ENCODE measurements around the gene PGAP1. TPM values are rescaled to one million over a fixed set of nuclear protein-coding genes. Genes with fewer than 3 reads are reported as not detected.

PGAP1 gene
- total and polyA plus RNA-seq, 12 donors, result 0.99 to 9.8 (median 5.6) TPM

DNA sequence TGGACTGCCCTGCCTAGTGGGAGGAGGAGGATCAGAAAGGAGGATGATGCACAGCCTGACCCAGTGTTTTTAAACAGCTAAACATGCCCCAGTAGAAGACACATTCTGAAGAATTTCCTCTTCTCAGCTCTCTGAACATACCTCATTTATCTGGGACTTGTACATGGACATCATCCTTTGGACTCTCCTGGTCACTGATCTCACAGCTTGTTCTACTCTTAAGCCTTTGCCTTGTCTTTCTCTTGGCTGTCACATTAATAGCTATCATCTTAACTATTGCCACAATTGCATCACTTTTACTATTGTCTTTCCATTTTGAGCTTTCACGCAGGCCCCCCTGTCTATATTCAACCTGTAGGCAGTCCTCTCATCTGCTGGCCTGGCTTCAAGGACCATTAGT, 42.0 kb upstream of the PGAP1 start:
- DNase-seq, result no peak
- Histone ChIP-seq H3K27ac (no peak overlapping the region), H3K4me1 (peaks cover 0 to 12% (median 8%) of the 10 kb centered on the region in 9 donors), H3K4me3 (no peak overlapping the region), H3K27me3 (no peaks in the 10 kb centered on the region), H3K9me3 (peaks cover 0 to 4% (median 0%) of the 10 kb centered on the region in 11 donors), H3K36me3 (no peaks in the 10 kb centered on the region)
- WGBS, 2 donors, result 94 to 95% methylated on average over 1 of the region's 1 CpG
- no peak for ATAC-seq
- intact Hi-C loops (cut with DNase I), result no loop called here
- no peak for TF ChIP-seq CTCF (IDR thresholded peaks at IDR 0.05)

GRCh38 chr2:196967775-196968174, 41.3 kb upstream of the PGAP1 start:
- Histone ChIP-seq H3K9me3 (peaks cover 0 to 4% (median 0%) of the 10 kb centered on the region in 11 donors), H3K36me3 (no peaks in the 10 kb centered on the region), H3K4me1 (peaks cover 0 to 12% (median 8%) of the 10 kb centered on the region in 9 donors), H3K27me3 (no peaks in the 10 kb centered on the region), H3K4me3 (no peak overlapping the region), H3K27ac (no peak overlapping the region)
- no peak for TF ChIP-seq CTCF (IDR thresholded peaks at IDR 0.05)
- no peak for ATAC-seq
- no peak for DNase-seq
- intact Hi-C loops (cut with DNase I), result no loop called here
- 83 to 92% methylated on average over 3 of the region's 3 CpGs for WGBS, 2 donors

- peaks cover 0 to 4% (median 0%) of the 10 kb centered on the region in 11 donors for H3K9me3 ChIP-seq
- 18 to 22% methylated on average over 7 of the region's 7 CpGs for WGBS, 2 donors
- H3K36me3 ChIP-seq, result no peaks in the 10 kb centered on the region
- peak in 6 of 8 donors; percentile 61 to 83 (median 76) for ATAC-seq
- peaks cover 0 to 12% (median 8%) of the 10 kb centered on the region in 9 donors for H3K4me1 ChIP-seq
- intact Hi-C loops (cut with DNase I), result no loop called here
- H3K27me3 ChIP-seq, result no peaks in the 10 kb centered on the region
- TF ChIP-seq CTCF (IDR thresholded peaks at IDR 0.05), result no peak
- peak overlapping the region in 4 of 10 donors; percentile 41 to 73 (median 48) for H3K27ac ChIP-seq
- DNase-seq, result peak in 1 of 2 donors; percentile 20
- peak overlapping the region in 9 of 10 donors; percentile 6 to 48 (median 28) for H3K4me3 ChIP-seq
Observed at GRCh38 chr2:196967116-196967515, 40.6 kb upstream of the PGAP1 start.

- DNase-seq, result no peak
- no peak for TF ChIP-seq CTCF (IDR thresholded peaks at IDR 0.05)
- Histone ChIP-seq H3K36me3 (no peaks in the 10 kb centered on the region), H3K9me3 (peaks cover 0 to 4% (median 0%) of the 10 kb centered on the region in 11 donors), H3K4me3 (peak overlapping the region in 1 of 10 donors; percentile 27), H3K27me3 (no peaks in the 10 kb centered on the region), H3K27ac (peak overlapping the region in 2 of 10 donors; percentile 41 to 42), H3K4me1 (peaks cover 0 to 12% (median 8%) of the 10 kb centered on the region in 9 donors)
- no peak for ATAC-seq
- WGBS, 2 donors, result 65 to 69% methylated on average over 3 of the region's 3 CpGs
- intact Hi-C loops (cut with DNase I), result no loop called here
Observed at GRCh38 chr2:196966061-196966460, 39.6 kb upstream of the PGAP1 start.
